GM10847 (cell line): ENCODE data around the gene BRD9.

Source experiments
- POLR2A ChIP-seq: IDR thresholded peaks from 2 replicates; pipeline ENCODE4 v1.6.1; 2011; ENCODE audit not compliant: insufficient read length; ENCODE audit errors: extremely low read depth

BRD9 gene

GRCh38 chr5:848671-849111, 43.9 kb downstream of the BRD9 start:
- no peak for TF ChIP-seq POLR2A

GRCh38 chr5:821504-821903, 71.1 kb downstream of the BRD9 start:
- no peak for TF ChIP-seq POLR2A

DNA sequence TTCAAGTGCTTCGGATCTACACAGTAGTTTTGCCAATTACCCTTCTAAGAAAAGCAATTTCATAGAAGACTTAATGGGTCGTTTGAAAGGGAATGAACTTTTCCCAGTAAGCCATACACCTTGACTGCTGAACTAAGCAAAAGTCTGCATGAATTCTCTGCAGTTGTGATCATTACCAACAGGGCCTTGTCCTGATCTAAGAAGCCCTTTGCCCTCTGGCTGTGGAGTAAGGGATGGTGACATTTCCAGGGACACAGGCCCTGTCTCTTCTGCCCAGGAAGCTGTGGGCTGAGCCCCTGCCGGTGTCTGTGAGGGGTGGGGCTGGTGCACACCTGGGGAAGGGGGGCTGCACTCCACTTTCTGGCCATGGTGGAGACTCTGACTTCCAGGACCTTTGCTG, 72.4 kb downstream of the BRD9 start:
- TF ChIP-seq POLR2A = no peak

DNA sequence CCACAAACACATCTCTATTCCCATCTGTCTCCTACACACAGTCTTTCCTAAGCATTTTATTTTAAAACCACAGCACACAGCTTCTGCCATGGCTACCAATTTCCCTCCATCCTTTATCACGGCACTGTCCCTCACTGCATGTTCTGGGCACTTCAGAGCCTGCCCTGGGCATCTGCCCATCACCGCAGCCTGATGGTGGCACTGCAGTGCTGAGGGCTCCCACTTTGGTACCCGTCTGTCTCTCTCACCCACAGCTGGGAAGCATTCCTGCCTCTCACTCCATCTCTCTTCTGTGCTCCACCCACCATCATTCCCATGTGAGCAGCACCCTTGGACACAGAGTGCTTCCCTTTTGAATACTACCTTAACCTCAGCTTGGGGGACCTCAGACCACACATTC, 73.5 kb downstream of the BRD9 start:
- no peak for TF ChIP-seq POLR2A

GRCh38 chr5:816176-816575, 76.4 kb downstream of the BRD9 start:
- no peak for TF ChIP-seq POLR2A

- TF ChIP-seq POLR2A = no peak
These were observed 77.2 kb downstream of the BRD9 start for GRCh38 chr5:815449-815848.
